Caco-2 (cell line): ENCODE results near the gene DAZL. TPM values are rescaled to one million over a fixed set of nuclear protein-coding genes. Genes with fewer than 3 reads are reported as not detected.

Experiments
- BruUV-seq: library from RNA; stranded (reverse); fragments of 400-500 nt; replicated peaks from 2 replicates; lab custom pipeline; 2021; lab: Mats Ljungman, UMichigan
- CTCF ChIA-PET: fragments of 300-600 bp; sonication (Branson Sonifier 250); formaldehyde crosslinking; loops from one replicate; lab custom pipeline; 2022; ENCODE audit warnings: antibody characterized with exemption; lab: Charles Lee
- POLR2A ChIA-PET: fragments of 300-600 bp; sonication (Branson Sonifier 250); formaldehyde crosslinking; loops from one replicate; lab custom pipeline; 2022; ENCODE audit warnings: antibody characterized with exemption; lab: Charles Lee
- DNase-seq, 2 experiments: peaks; one replicate each; pipeline versions ENCODE4 v3.0.0 to v3.0.0-alpha.2; 2020 to 2022
- H3K27me3 ChIP-seq: replicated peaks from 2 replicates; pipeline ENCODE4 v1.6.0; 2011; ENCODE audit warnings: low read length; ENCODE audit not compliant: control insufficient read depth, insufficient read depth
- H3K36me3 ChIP-seq: 2 replicates; pipeline ENCODE4 v1.5.1; 2011; ENCODE audit warnings: low read length; ENCODE audit not compliant: control insufficient read depth, insufficient read depth
- H3K4me1 ChIP-seq: fragments of 250-450 bp; sonication (Bioruptor Pico); 2 replicates; pipeline ENCODE4 v1.5.1; 2020; ENCODE audit warnings: mild to moderate bottlenecking
- H3K4me3 ChIP-seq: 2 replicates; pipeline ENCODE4 v1.5.1; 2011; ENCODE audit warnings: low read depth, mild to moderate bottlenecking, control low read depth, low read length
- H3K9me3 ChIP-seq: fragments of 250-450 bp; sonication (Bioruptor Pico); 2 replicates; pipeline ENCODE4 v1.5.1; 2020; ENCODE audit warnings: mild to moderate bottlenecking, moderate library complexity
- H3K27ac Mint-ChIP-seq: one replicate; pipeline ENCODE4 v1.8.0; 2022; ENCODE audit warnings: mixed read lengths; ENCODE audit not compliant: unreplicated experiment
- H3K27me3 Mint-ChIP-seq: one replicate; pipeline ENCODE4 v1.8.0; 2022; ENCODE audit warnings: mixed read lengths; ENCODE audit not compliant: insufficient read depth, unreplicated experiment
- H3K36me3 Mint-ChIP-seq: one replicate; pipeline ENCODE4 v1.8.0; 2022; ENCODE audit warnings: mild to moderate bottlenecking, mixed read lengths; ENCODE audit not compliant: insufficient read depth, unreplicated experiment
- H3K4me1 Mint-ChIP-seq: one replicate; pipeline ENCODE4 v1.8.0; 2022; ENCODE audit warnings: low read depth, mixed read lengths; ENCODE audit not compliant: unreplicated experiment
- H3K4me3 Mint-ChIP-seq: one replicate; pipeline ENCODE4 v1.8.0; 2022; ENCODE audit warnings: mild to moderate bottlenecking, moderate library complexity, mixed read lengths; ENCODE audit not compliant: unreplicated experiment
- H3K9me3 Mint-ChIP-seq: one replicate; pipeline ENCODE4 v1.8.0; 2022; ENCODE audit warnings: mixed read lengths; ENCODE audit not compliant: unreplicated experiment
- CTCF ChIP-seq, 2 experiments: fragments of 200-600 bp in 1 of 2; IDR thresholded peaks; 1 replicate in 1 of 2; 2 replicates in 1 of 2; pipeline versions ENCODE4 v1.5.1 to v1.8.0; 2011 to 2022; ENCODE audit warnings: antibody characterized with exemption in 1 of 2, control low read depth in 1 of 2, inconsistent platforms in 1 of 2, low read depth in 1 of 2, low read length in 1 of 2, mild to moderate bottlenecking in 1 of 2, moderate library complexity in 1 of 2; ENCODE audit not compliant: insufficient read depth in 1 of 2, severe bottlenecking in 1 of 2, unreplicated experiment in 1 of 2
- intact Hi-C: fragments of 100-400 bp; cut with micrococcal nuclease; formaldehyde crosslinking; loops from one replicate; pipeline ENCODE4 v1.10.0; 2022; ENCODE audit not compliant: unreplicated experiment
- total RNA-seq: library from RNA; stranded (reverse); gene quantifications from 2 replicates; pipeline ENCODE4 v1.2.3, GENCODE V29; 2022

The DAZL gene
- total RNA-seq, 1 experiment from 2014 or later = not detected

DNA sequence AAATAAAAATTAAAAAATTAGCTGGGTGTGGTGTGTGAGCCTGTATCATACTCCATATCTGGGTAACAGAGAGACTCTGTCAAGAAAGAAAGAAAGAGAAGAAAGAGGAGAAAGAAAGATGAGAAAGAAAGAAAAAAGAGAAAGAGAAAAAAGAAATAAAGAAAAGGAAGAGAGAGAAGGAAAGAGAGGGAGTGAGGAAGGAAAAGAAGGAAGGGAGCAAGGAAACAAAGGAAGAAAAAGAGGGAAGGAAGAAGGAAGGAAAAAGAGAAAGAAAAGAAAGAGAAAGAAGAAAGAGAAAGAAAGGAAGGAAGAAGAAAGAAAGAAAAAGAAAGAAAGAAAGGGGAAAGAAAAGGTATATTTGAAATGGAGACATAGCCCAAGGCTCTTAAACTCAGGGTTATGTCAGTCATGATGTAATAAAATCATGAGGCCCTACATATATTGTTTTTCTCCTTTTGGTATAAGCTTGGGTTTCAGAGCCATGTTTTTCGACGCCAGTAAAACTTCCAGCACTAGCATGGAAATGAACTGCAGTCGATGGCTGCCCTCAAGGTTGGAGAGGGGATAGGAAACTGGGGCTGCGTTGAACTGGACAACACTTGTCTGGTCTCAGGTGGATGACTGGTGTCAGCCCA is 53.8 kb downstream of the DAZL start:
- ChIA-PET CTCF (interaction anchor here (1.4 to 2.6 kb wide), 2 partner anchors 261 to 287 kb away, joined by 5 to 16 read pairs; partner anchors contain the start of genes DPH3 and OXNAD1), POLR2A (no interaction called here)

GRCh38 chr3:16550676-16551341 is 54.4 kb downstream of the DAZL start:
- Mint-ChIP-seq H3K36me3 (no peaks in the 10 kb centered on the region), H3K4me1 (peaks cover 8% of the 10 kb centered on the region), H3K9me3 (peaks cover 11% of the 10 kb centered on the region), H3K27ac (peak overlapping the region; percentile 83), H3K4me3 (no peak overlapping the region), H3K27me3 (no peaks in the 10 kb centered on the region)
- Histone ChIP-seq H3K4me3 (no peak overlapping the region), H3K9me3 (no peaks in the 10 kb centered on the region), H3K36me3 (no peaks in the 10 kb centered on the region), H3K4me1 (peaks cover 7% of the 10 kb centered on the region; the same call in 1 of the 2 replicates), H3K27me3 (no peaks in the 10 kb centered on the region)
- intact Hi-C loops = loop anchor here (1.0 to 10.0 kb wide), 5 partner anchors 34 to 502 kb away; no protein-coding TSS in a partner anchor
- no TSS peak for BruUV-seq
- TF ChIP-seq CTCF (IDR thresholded peaks at IDR 0.05; ENCODE audit: insufficient read depth in 1 of 2, low read depth in 1 of 2, low read length in 1 of 2, severe bottlenecking in 1 of 2, unreplicated experiment in 1 of 2) = peak; percentile 83
- peak; percentile 80 to 85 for DNase-seq
- POLR2A ChIA-PET = no interaction called here
- CTCF ChIA-PET = interaction anchor here (1.4 to 2.6 kb wide), 2 partner anchors 260 to 286 kb away, joined by 5 to 16 read pairs; partner anchors contain the start of genes DPH3 and OXNAD1

More for the DNA sequence above, 53.8 kb downstream of the DAZL start:
- no peaks in the 10 kb centered on the region for H3K27me3 ChIP-seq
- peaks cover 8% of the 10 kb centered on the region for H3K4me1 Mint-ChIP-seq
- no peak overlapping the region for H3K4me3 Mint-ChIP-seq
- peak overlapping the region; percentile 83 for H3K27ac Mint-ChIP-seq
- peaks cover 7% of the 10 kb centered on the region; the same call in 1 of the 2 replicates for H3K4me1 ChIP-seq
- no peaks in the 10 kb centered on the region for H3K36me3 ChIP-seq
- no TSS peak for BruUV-seq
- no peaks in the 10 kb centered on the region for H3K27me3 Mint-ChIP-seq
- no peaks in the 10 kb centered on the region for H3K36me3 Mint-ChIP-seq
- H3K9me3 Mint-ChIP-seq = peaks cover 11% of the 10 kb centered on the region
- H3K9me3 ChIP-seq = no peaks in the 10 kb centered on the region
- TF ChIP-seq CTCF (IDR thresholded peaks at IDR 0.05; ENCODE audit: insufficient read depth in 1 of 2, low read depth in 1 of 2, low read length in 1 of 2, severe bottlenecking in 1 of 2, unreplicated experiment in 1 of 2) = no peak
- intact Hi-C loops = loop anchor here (2.0 to 10.0 kb wide), 2 partner anchors 367 to 503 kb away; no protein-coding TSS in a partner anchor
- no peak for DNase-seq
- H3K4me3 ChIP-seq = no peak overlapping the region

GRCh38 chr3:16550305-16550675 is 54.9 kb downstream of the DAZL start:
- Mint-ChIP-seq H3K9me3 (peaks cover 11% of the 10 kb centered on the region), H3K27ac (no peak overlapping the region), H3K36me3 (no peaks in the 10 kb centered on the region), H3K4me1 (peaks cover 8% of the 10 kb centered on the region), H3K27me3 (no peaks in the 10 kb centered on the region), H3K4me3 (no peak overlapping the region)
- no peaks in the 10 kb centered on the region for H3K36me3 ChIP-seq
- H3K27me3 ChIP-seq = no peaks in the 10 kb centered on the region
- no peak for TF ChIP-seq CTCF (IDR thresholded peaks at IDR 0.05; ENCODE audit: insufficient read depth in 1 of 2, low read depth in 1 of 2, low read length in 1 of 2, severe bottlenecking in 1 of 2, unreplicated experiment in 1 of 2)
- no peak for DNase-seq
- no peak overlapping the region for H3K4me3 ChIP-seq
- POLR2A ChIA-PET = no interaction called here
- CTCF ChIA-PET = interaction anchor here (1.4 to 2.6 kb wide), 2 partner anchors 260 to 285 kb away, joined by 5 to 16 read pairs; partner anchors contain the start of genes DPH3 and OXNAD1
- intact Hi-C loops = loop anchor here (1.0 to 10.0 kb wide), 5 partner anchors 33 to 501 kb away; no protein-coding TSS in a partner anchor
- BruUV-seq = no TSS peak
- no peaks in the 10 kb centered on the region for H3K9me3 ChIP-seq
- peaks cover 7% of the 10 kb centered on the region; the same call in 1 of the 2 replicates for H3K4me1 ChIP-seq
